ENCODE measurements around the gene BLID. TPM values are rescaled to one million over a fixed set of nuclear protein-coding genes. Genes with fewer than 3 reads are reported as not detected.

Gene BLID
- total and polyA plus RNA-seq, 2 experiments from 2014 or later: not detected

DNA sequence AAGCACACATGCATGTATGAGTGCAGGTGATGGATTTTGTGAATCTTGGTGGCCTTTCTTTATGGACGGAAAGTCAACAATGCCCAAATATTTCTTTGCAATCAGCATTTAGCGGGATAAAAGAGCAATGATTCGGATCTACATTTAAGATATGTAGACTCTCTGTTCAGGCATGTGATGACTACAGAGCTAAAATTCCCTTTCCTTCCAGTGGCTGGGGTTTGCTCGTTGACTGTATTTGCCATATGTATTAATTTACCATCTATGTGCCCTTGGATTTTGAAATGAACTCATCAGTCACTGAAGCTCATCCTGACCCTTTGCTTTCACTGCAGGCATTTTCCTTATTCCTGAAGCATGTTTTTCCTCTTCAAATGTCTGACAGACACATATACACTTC is 13.6 kb downstream of the BLID start (continued):
- TF ChIP-seq ZNF462 (CRISPR knock-in tag; IDR thresholded peaks at IDR 0.05) (no peak), ZNF114 (CRISPR knock-in tag; IDR thresholded peaks at IDR 0.05) (no peak), CTCF (conservative IDR thresholded peaks at IDR 0.05; ENCODE audit: low read depth in 2 of 2) (no peak)

- Histone ChIP-seq H3K27ac (ENCODE audit: low read depth) (peak overlapping the region; percentile 35; the same call in 1 of the 2 replicates), H3K4me3 (peak overlapping the region; percentile 58), H3K79me2 (replicated peaks; ENCODE audit: insufficient read depth) (no peaks in the 10 kb centered on the region; the same call in 1 of the 2 replicates), H2AFZ (peak overlapping the region; percentile 45), H3K36me3 (ENCODE audit: insufficient read depth) (no peaks in the 10 kb centered on the region), H3K27me3 (ENCODE audit: insufficient read depth) (peaks cover 33% of the 10 kb centered on the region), H3K4me1 (ENCODE audit: insufficient read depth) (peaks cover 39% of the 10 kb centered on the region), H4K20me1 (replicated peaks; ENCODE audit: insufficient read depth) (no peaks in the 10 kb centered on the region), H3K4me2 (peak overlapping the region; percentile 85), H3F3A (replicated peaks; ENCODE audit: low read depth) (no peaks in the 10 kb centered on the region), H3K9me2 (ENCODE audit: insufficient read depth) (no peaks in the 10 kb centered on the region)
- no peaks in the 10 kb centered on the region for H3K36me3 Mint-ChIP-seq (ENCODE audit: low read depth)
- peaks cover 23% of the 10 kb centered on the region for H3K27me3 Mint-ChIP-seq (ENCODE audit: insufficient read depth, low read depth, poor library complexity)
- TF ChIP-seq ZNF331 (CRISPR knock-in tag; IDR thresholded peaks at IDR 0.05; ENCODE audit: low read depth) (no peak), CTCF (conservative IDR thresholded peaks at IDR 0.05; ENCODE audit: low read depth in 2 of 2) (peak; percentile 56 to 81), JUNB (IDR thresholded peaks at IDR 0.05; ENCODE audit: unreplicated experiment) (no peak), POLR2AphosphoS5 (IDR thresholded peaks at IDR 0.05; ENCODE audit: low read depth) (no peak), EZH2phosphoT487 (IDR thresholded peaks at IDR 0.05; ENCODE audit: unreplicated experiment) (no peak)
- TF ChIP-seq, protein P1, sequence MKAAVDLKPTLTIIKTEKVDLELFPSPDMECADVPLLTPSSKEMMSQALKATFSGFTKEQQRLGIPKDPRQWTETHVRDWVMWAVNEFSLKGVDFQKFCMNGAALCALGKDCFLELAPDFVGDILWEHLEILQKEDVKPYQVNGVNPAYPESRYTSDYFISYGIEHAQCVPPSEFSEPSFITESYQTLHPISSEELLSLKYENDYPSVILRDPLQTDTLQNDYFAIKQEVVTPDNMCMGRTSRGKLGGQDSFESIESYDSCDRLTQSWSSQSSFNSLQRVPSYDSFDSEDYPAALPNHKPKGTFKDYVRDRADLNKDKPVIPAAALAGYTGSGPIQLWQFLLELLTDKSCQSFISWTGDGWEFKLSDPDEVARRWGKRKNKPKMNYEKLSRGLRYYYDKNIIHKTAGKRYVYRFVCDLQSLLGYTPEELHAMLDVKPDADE (IDR thresholded peaks at IDR 0.05): no peak
- ATAC-seq: peak; percentile 84
- H3K4me1 Mint-ChIP-seq: peaks cover 35% of the 10 kb centered on the region
- no peak overlapping the region for H3K4me3 Mint-ChIP-seq
- no peaks in the 10 kb centered on the region for H3K9me3 Mint-ChIP-seq
- peak; percentile 87 for DNase-seq (ENCODE audit: low spot score)
- H3K27ac Mint-ChIP-seq: no peak overlapping the region
Measured at GRCh38 chr11:122101625-122102291, 14.3 kb downstream of the BLID start.

Measured in GM23338 (cell line).